ENCODE data around the gene MAML2. TPM values are rescaled to one million over a fixed set of nuclear protein-coding genes. Genes with fewer than 3 reads are reported as not detected.
"Not testable (repeated sequence)": the region's sequence is repeated elsewhere in the genome, so short reads cannot be mapped to it uniquely, and the experiment has no call there.

MAML2 gene
- total RNA-seq, 4 donors from 2014 or later: 20.0 to 33.7 (median 23.2) TPM

DNA sequence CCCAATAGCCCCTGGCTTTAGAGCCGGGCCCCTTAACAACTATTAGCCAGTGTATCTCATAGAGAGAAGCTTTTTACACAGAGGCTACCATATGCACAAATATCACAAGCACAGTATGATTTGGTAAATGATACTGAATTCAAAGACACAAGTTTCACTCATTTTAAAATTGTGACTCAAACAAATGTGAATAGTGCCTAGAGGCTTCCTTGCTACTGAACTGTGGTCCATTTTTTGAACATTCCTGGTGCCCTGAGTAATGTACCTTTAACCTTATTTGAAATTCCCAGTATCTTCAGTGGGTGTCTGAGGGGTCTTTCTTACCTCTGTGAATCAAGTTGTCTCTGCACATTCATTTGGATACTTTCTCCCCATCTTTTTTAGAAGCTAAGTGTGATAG, 156.2 kb downstream of the MAML2 start:
- TF ChIP-seq POLR2AphosphoS5 (IDR thresholded peaks at IDR 0.05) (no peak), POLR2A (IDR thresholded peaks at IDR 0.05; ENCODE audit: low read depth) (no peak), EP300 (IDR thresholded peaks at IDR 0.05) (no peak)
- TF ChIP-seq, protein P1, sequence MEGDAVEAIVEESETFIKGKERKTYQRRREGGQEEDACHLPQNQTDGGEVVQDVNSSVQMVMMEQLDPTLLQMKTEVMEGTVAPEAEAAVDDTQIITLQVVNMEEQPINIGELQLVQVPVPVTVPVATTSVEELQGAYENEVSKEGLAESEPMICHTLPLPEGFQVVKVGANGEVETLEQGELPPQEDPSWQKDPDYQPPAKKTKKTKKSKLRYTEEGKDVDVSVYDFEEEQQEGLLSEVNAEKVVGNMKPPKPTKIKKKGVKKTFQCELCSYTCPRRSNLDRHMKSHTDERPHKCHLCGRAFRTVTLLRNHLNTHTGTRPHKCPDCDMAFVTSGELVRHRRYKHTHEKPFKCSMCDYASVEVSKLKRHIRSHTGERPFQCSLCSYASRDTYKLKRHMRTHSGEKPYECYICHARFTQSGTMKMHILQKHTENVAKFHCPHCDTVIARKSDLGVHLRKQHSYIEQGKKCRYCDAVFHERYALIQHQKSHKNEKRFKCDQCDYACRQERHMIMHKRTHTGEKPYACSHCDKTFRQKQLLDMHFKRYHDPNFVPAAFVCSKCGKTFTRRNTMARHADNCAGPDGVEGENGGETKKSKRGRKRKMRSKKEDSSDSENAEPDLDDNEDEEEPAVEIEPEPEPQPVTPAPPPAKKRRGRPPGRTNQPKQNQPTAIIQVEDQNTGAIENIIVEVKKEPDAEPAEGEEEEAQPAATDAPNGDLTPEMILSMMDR (IDR thresholded peaks at IDR 0.05): no peak
- Histone ChIP-seq H3K4me3 (no peak overlapping the region), H3K4me1 (peaks cover 14 to 21% (median 18%) of the 10 kb centered on the region in 4 donors), H3K36me3 (no peaks in the 10 kb centered on the region), H3K27ac (replicated peaks in 1 of 4) (no peak overlapping the region), H3K9me3 (no peaks in the 10 kb centered on the region), H3K27me3 (no peaks in the 10 kb centered on the region)
- intact Hi-C loops (cut with DNase I): no loop called here
- DNase-seq (ENCODE audit: extremely low spot score): no peak
- 90% methylated on average over 1 of the region's 1 CpG for WGBS

DNA sequence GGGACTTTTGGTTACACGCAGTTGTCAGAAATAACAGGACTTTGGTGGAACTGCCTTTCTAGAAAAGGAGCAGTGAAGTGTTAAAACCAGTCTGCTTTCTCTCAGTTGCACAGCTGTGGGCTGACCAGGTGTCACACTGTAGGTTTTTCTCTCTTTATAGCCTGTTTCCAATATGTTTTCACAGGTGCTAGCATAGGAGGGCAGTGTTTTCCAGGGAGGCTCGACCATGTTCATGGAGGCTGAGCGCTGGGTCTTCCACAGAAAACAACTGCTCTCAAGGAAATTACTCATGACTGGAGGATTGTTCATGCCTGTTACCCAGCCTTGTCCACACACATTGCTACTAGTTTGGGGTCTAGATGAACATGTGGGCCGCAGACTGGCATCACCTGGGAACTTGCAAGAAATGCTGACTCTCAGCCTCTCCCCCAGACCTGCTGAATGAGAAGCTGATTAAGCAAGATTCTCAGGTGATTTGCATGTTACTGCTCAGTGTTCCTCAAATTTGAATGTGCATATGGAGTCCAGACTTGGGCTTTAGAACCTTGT, 157.7 kb downstream of the MAML2 start:
- Histone ChIP-seq H3K9me3 (no peaks in the 10 kb centered on the region), H3K4me1 (peaks cover 14 to 21% (median 18%) of the 10 kb centered on the region in 4 donors), H3K27me3 (no peaks in the 10 kb centered on the region), H3K36me3 (no peaks in the 10 kb centered on the region), H3K4me3 (no peak overlapping the region), H3K27ac (replicated peaks in 1 of 4) (no peak overlapping the region)
- intact Hi-C loops (cut with DNase I): no loop called here
- no peak for TF ChIP-seq EP300 (IDR thresholded peaks at IDR 0.05)
- TF ChIP-seq, protein P1 (IDR thresholded peaks at IDR 0.05): no peak
- TF ChIP-seq POLR2A (IDR thresholded peaks at IDR 0.05; ENCODE audit: low read depth): no peak
- no peak for TF ChIP-seq POLR2AphosphoS5 (IDR thresholded peaks at IDR 0.05)
- DNase-seq (ENCODE audit: extremely low spot score): no peak
- WGBS: 94% methylated on average over 4 of the region's 4 CpGs

DNA sequence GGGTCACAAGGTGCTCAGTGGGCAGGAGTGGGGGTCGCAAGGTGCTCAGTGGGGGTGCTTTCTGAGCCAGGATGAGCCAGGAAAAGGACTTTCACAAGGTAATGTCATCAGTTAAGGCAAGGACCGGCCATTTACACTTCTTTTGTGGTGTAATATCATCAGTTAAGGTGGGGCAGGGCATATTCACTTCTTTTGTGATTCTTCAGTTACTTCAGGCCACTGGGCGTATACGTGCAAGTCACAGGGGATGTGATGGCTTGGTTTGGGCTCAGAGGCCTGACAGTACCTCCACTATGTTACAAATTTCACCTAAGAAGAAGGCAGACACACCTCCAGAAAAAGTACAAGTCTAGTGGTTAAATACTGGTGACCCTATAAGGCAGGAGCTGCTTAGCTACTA, 162.1 kb downstream of the MAML2 start:
- WGBS: 100% methylated on average over 2 of the region's 4 CpGs
- H3K9me3 ChIP-seq; H3K4me1 ChIP-seq; H3K4me3 ChIP-seq; H3K27ac ChIP-seq (replicated peaks in 1 of 4); intact Hi-C loops (cut with DNase I); DNase-seq (ENCODE audit: extremely low spot score); H3K36me3 ChIP-seq; H3K27me3 ChIP-seq: not testable (repeated sequence)

DNA sequence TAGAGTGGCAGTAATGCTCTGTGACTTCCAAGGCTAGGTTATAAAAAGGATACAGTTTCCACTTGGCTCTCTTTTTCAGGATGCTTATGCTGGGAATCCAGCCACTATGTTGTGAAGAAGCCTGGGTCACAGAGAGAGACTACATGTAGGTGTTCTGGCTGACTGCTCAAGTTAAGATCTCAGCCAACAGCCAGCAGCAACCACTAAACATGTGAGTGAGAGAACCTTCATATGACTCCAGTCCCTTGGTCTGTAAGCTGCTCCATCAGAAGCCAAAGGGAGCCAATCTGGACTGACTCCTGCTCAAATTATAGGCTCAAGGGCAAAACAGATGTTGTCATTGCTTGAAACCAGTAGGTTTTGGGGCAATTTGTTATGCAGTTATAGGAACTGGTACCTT, 162.7 kb downstream of the MAML2 start:
- TF ChIP-seq, protein P1 (IDR thresholded peaks at IDR 0.05): no peak
- TF ChIP-seq POLR2AphosphoS5 (IDR thresholded peaks at IDR 0.05) (no peak), EP300 (IDR thresholded peaks at IDR 0.05) (no peak), POLR2A (IDR thresholded peaks at IDR 0.05; ENCODE audit: low read depth) (no peak)
- Histone ChIP-seq H3K9me3 (no peaks in the 10 kb centered on the region), H3K4me3 (no peak overlapping the region), H3K27ac (replicated peaks in 1 of 4) (no peak overlapping the region), H3K27me3 (no peaks in the 10 kb centered on the region), H3K4me1 (peaks cover 0 to 7% (median 0%) of the 10 kb centered on the region in 4 donors), H3K36me3 (peaks cover 0 to 3% (median 0%) of the 10 kb centered on the region in 4 donors)
- intact Hi-C loops (cut with DNase I): no loop called here
- no peak for DNase-seq (ENCODE audit: extremely low spot score)

DNA sequence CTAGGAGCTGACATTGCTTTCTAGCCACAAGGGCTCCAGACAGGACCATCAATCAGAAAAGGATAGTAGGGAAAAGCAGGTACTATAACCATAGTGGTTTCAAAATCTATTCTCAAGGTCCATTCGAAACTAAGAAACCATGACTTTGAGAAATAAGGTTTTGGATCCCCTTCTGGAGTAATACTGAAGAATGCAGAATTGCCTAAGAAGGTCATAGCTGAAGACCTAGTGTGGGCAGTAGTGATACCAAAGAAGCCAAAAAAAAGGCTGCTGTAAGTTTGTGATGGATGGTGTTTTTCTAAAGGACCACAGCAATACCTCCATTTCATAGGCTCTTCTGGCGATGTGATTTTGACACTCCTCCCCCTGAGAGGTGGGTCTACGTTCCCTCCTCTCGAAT, 163.1 kb downstream of the MAML2 start:
- intact Hi-C loops (cut with DNase I): no loop called here
- H3K4me1 ChIP-seq: peaks cover 0 to 7% (median 0%) of the 10 kb centered on the region in 4 donors
- H3K36me3 ChIP-seq: peaks cover 0 to 3% (median 0%) of the 10 kb centered on the region in 4 donors
- 95% methylated on average over 4 of the region's 4 CpGs for WGBS
- TF ChIP-seq POLR2A (IDR thresholded peaks at IDR 0.05; ENCODE audit: low read depth): no peak
- TF ChIP-seq EP300 (IDR thresholded peaks at IDR 0.05): no peak
- TF ChIP-seq, protein P1 (IDR thresholded peaks at IDR 0.05): no peak
- H3K9me3 ChIP-seq: no peaks in the 10 kb centered on the region
- no peak for DNase-seq (ENCODE audit: extremely low spot score)
- no peak overlapping the region for H3K27ac ChIP-seq (replicated peaks in 1 of 4)
- no peaks in the 10 kb centered on the region for H3K27me3 ChIP-seq
- H3K4me3 ChIP-seq: no peak overlapping the region

Data from esophagus muscularis mucosa (tissue), 4 donors.